IPS-15b (cell line): ENCODE data around the gene SMCP.

Experiments used
- H3K27me3 ChIP-seq: one replicate; pipeline ENCODE4 v1.6.1; 2013; ENCODE audit warnings: low read length; ENCODE audit not compliant: control insufficient read depth, insufficient read depth
- H3K36me3 ChIP-seq: one replicate; pipeline ENCODE4 v1.6.1; 2013; ENCODE audit warnings: low read length; ENCODE audit not compliant: control insufficient read depth, insufficient read depth
- H3K4me1 ChIP-seq: one replicate; pipeline ENCODE4 v1.6.1; 2013; ENCODE audit warnings: mild to moderate bottlenecking, low read length; ENCODE audit not compliant: control insufficient read depth, insufficient read depth
- H3K4me3 ChIP-seq: one replicate; pipeline ENCODE4 v1.5.1; 2013; ENCODE audit warnings: low read depth, low read length
- H3K9ac ChIP-seq: one replicate; pipeline ENCODE4 v1.6.1; 2013; ENCODE audit warnings: low read depth, mild to moderate bottlenecking, low read length
- H3K9me3 ChIP-seq: one replicate; pipeline ENCODE4 v1.6.1; 2013; ENCODE audit warnings: mild to moderate bottlenecking, low read length; ENCODE audit not compliant: control insufficient read depth, insufficient read depth

SMCP gene

GRCh38 chr1:152878042-152878441, at the start of gene SMCP:
TSS of gene SMCP (plus strand) at chr1:152878322. CDS start at chr1:152884423, 6,101 bp downstream.
- H3K4me1 ChIP-seq: no peaks in the 10 kb centered on the region
- no peak within 1 kb of the TSS for H3K9ac ChIP-seq
- no peaks in the 10 kb centered on the region for H3K36me3 ChIP-seq
- H3K4me3 ChIP-seq: no peak within 1 kb of the TSS
- no peaks in the 10 kb centered on the region for H3K9me3 ChIP-seq
- H3K27me3 ChIP-seq: no peaks in the 10 kb centered on the region

- Histone ChIP-seq H3K9me3 (no peaks in the 10 kb centered on the region), H3K36me3 (no peaks in the 10 kb centered on the region), H3K4me1 (no peaks in the 10 kb centered on the region), H3K4me3 (no peak overlapping the region), H3K27me3 (no peaks in the 10 kb centered on the region), H3K9ac (no peak overlapping the region)
Observed at GRCh38 chr1:152836870-152837269, 41.3 kb upstream of the SMCP start.

GRCh38 chr1:152842556-152842955, 35.6 kb upstream of the SMCP start, which contains the start of gene LCE6A:
TSS of gene LCE6A (plus strand) at chr1:152842856. CDS start at chr1:152843521, 665 bp downstream.
- no peaks in the 10 kb centered on the region for H3K27me3 ChIP-seq
- H3K4me3 ChIP-seq: no peak within 1 kb of the TSS
- H3K4me1 ChIP-seq: no peaks in the 10 kb centered on the region
- H3K36me3 ChIP-seq: no peaks in the 10 kb centered on the region
- H3K9ac ChIP-seq: no peak within 1 kb of the TSS
- H3K9me3 ChIP-seq: peaks cover 2% of the 10 kb centered on the region

GRCh38 chr1:152855661-152856060, 22.5 kb upstream of the SMCP start:
- H3K4me3 ChIP-seq: no peak overlapping the region
- no peaks in the 10 kb centered on the region for H3K27me3 ChIP-seq
- no peaks in the 10 kb centered on the region for H3K36me3 ChIP-seq
- peaks cover 21% of the 10 kb centered on the region for H3K9me3 ChIP-seq
- no peaks in the 10 kb centered on the region for H3K4me1 ChIP-seq
- no peak overlapping the region for H3K9ac ChIP-seq

GRCh38 chr1:152858062-152858461, 20.1 kb upstream of the SMCP start:
- Histone ChIP-seq H3K4me3 (no peak overlapping the region), H3K27me3 (no peaks in the 10 kb centered on the region), H3K4me1 (no peaks in the 10 kb centered on the region), H3K36me3 (no peaks in the 10 kb centered on the region), H3K9me3 (peaks cover 32% of the 10 kb centered on the region), H3K9ac (no peak overlapping the region)

- no peaks in the 10 kb centered on the region for H3K4me1 ChIP-seq
- H3K4me3 ChIP-seq: no peak within 1 kb of the TSS
- H3K27me3 ChIP-seq: no peaks in the 10 kb centered on the region
- peaks cover 31% of the 10 kb centered on the region for H3K9me3 ChIP-seq
- no peak within 1 kb of the TSS for H3K9ac ChIP-seq
- no peaks in the 10 kb centered on the region for H3K36me3 ChIP-seq
Observed at GRCh38 chr1:152859696-152860095, 18.4 kb upstream of the SMCP start, which contains the start of gene LCE7A. TSS of gene LCE7A (plus strand) at chr1:152859996. CDS start at chr1:152860698, 702 bp downstream.

GRCh38 chr1:152860129-152860528, 18.0 kb upstream of the SMCP start:
- Histone ChIP-seq H3K27me3 (no peaks in the 10 kb centered on the region), H3K4me1 (no peaks in the 10 kb centered on the region), H3K36me3 (no peaks in the 10 kb centered on the region), H3K4me3 (no peak overlapping the region), H3K9me3 (peaks cover 27% of the 10 kb centered on the region), H3K9ac (no peak overlapping the region)

- Histone ChIP-seq H3K4me3 (no peak overlapping the region), H3K9me3 (peaks cover 28% of the 10 kb centered on the region), H3K4me1 (no peaks in the 10 kb centered on the region), H3K27me3 (no peaks in the 10 kb centered on the region), H3K9ac (no peak overlapping the region), H3K36me3 (no peaks in the 10 kb centered on the region)
Observed at GRCh38 chr1:152861374-152861773, 16.7 kb upstream of the SMCP start.

- Histone ChIP-seq H3K9ac (no peak overlapping the region), H3K4me3 (no peak overlapping the region), H3K36me3 (no peaks in the 10 kb centered on the region), H3K4me1 (no peaks in the 10 kb centered on the region), H3K27me3 (no peaks in the 10 kb centered on the region), H3K9me3 (peaks cover 14% of the 10 kb centered on the region)
Observed at GRCh38 chr1:152864443-152864842, 13.7 kb upstream of the SMCP start.

- no peaks in the 10 kb centered on the region for H3K27me3 ChIP-seq
- no peaks in the 10 kb centered on the region for H3K4me1 ChIP-seq
- H3K9ac ChIP-seq: no peak overlapping the region
- H3K36me3 ChIP-seq: no peaks in the 10 kb centered on the region
- no peak overlapping the region for H3K4me3 ChIP-seq
- H3K9me3 ChIP-seq: peaks cover 12% of the 10 kb centered on the region
Observed at GRCh38 chr1:152866321-152866720, 11.8 kb upstream of the SMCP start.

GRCh38 chr1:152869808-152870419, 8.2 kb upstream of the SMCP start:
- Histone ChIP-seq H3K9me3 (peaks cover 3% of the 10 kb centered on the region), H3K4me1 (no peaks in the 10 kb centered on the region), H3K4me3 (no peak overlapping the region), H3K36me3 (no peaks in the 10 kb centered on the region), H3K9ac (no peak overlapping the region), H3K27me3 (no peaks in the 10 kb centered on the region)

- H3K4me3 ChIP-seq: no peak overlapping the region
Observed at GRCh38 chr1:152870831-152871730, 7.0 kb upstream of the SMCP start.

More at GRCh38 chr1:152870831-152871730, 7.0 kb upstream of the SMCP start:
- no peaks in the 10 kb centered on the region for H3K36me3 ChIP-seq
- no peaks in the 10 kb centered on the region for H3K4me1 ChIP-seq
- H3K9me3 ChIP-seq: no peaks in the 10 kb centered on the region
- no peak overlapping the region for H3K9ac ChIP-seq
- no peaks in the 10 kb centered on the region for H3K27me3 ChIP-seq
